HepG2 (cell line): Measurements from ENCODE around the gene NAT14. TPM values are rescaled to one million over a fixed set of nuclear protein-coding genes. Genes with fewer than 3 reads are reported as not detected.

Experiments
- ATF7 ChIP-seq, 2 experiments: fragments of 450-650 bp in 1 of 2; sonication (generic) in 1 of 2; formaldehyde crosslinking in 1 of 2; IDR thresholded peaks; 2 replicates each; pipeline versions ENCODE4 v1.4.0 to v1.6.1; 2016 to 2020; ENCODE audit warnings: antibody characterized with exemption in 1 of 2, mild to moderate bottlenecking in 1 of 2, missing genetic modification reagents in 1 of 2
- BCLAF1 ChIP-seq: fragments of 450-650 bp; IDR thresholded peaks from 2 replicates; pipeline ENCODE4 v1.6.1; 2017; ENCODE audit warnings: mild to moderate bottlenecking
- BRD4 ChIP-seq: sonication (generic); formaldehyde crosslinking; IDR thresholded peaks from 2 replicates; pipeline ENCODE4 v1.4.0; 2020; ENCODE audit warnings: missing genetic modification reagents
- DMAP1 ChIP-seq: IDR thresholded peaks from 2 replicates; pipeline ENCODE4 v1.6.1; 2016
- KDM1A ChIP-seq: IDR thresholded peaks from 2 replicates; pipeline ENCODE4 v1.6.1; 2016; ENCODE audit warnings: missing compliant biosample characterization
- PHF21A ChIP-seq: sonication (generic); formaldehyde crosslinking; IDR thresholded peaks from 2 replicates; pipeline ENCODE4 v1.5.0; 2020; ENCODE audit warnings: mild to moderate bottlenecking, missing genetic modification reagents
- SPEN ChIP-seq: sonication (generic); formaldehyde crosslinking; IDR thresholded peaks from 2 replicates; pipeline ENCODE4 v1.5.1; 2020; ENCODE audit warnings: low read depth, mild to moderate bottlenecking, missing genetic modification reagents
- ZFP36L2 ChIP-seq: sonication (generic); formaldehyde crosslinking; IDR thresholded peaks from 2 replicates; pipeline ENCODE4 v1.4.0; 2020; ENCODE audit warnings: missing genetic modification reagents
- ZNF296 ChIP-seq: sonication (generic); formaldehyde crosslinking; conservative IDR thresholded peaks from 2 replicates; pipeline ENCODE4 v1.5.0; 2020; ENCODE audit warnings: mild to moderate bottlenecking, missing genetic modification reagents
- ZNF512B ChIP-seq: sonication (generic); formaldehyde crosslinking; IDR thresholded peaks from 2 replicates; pipeline ENCODE4 v1.5.1; 2020; ENCODE audit warnings: missing genetic modification reagents, mild to moderate bottlenecking, borderline replicate concordance
- ZNF569 ChIP-seq: sonication (generic); formaldehyde crosslinking; IDR thresholded peaks from 2 replicates; pipeline ENCODE4 v1.5.0; 2020; ENCODE audit warnings: mild to moderate bottlenecking, missing genetic modification reagents, moderate library complexity, borderline replicate concordance
- ZNF724P ChIP-seq: sonication (generic); formaldehyde crosslinking; IDR thresholded peaks from 2 replicates; pipeline ENCODE4 v1.8.0; 2022; ENCODE audit warnings: missing genetic modification reagents, borderline replicate concordance
- ZNF784 ChIP-seq: sonication (generic); formaldehyde crosslinking; IDR thresholded peaks from 2 replicates; pipeline ENCODE4 v1.5.1; 2020; ENCODE audit warnings: missing genetic modification reagents, mild to moderate bottlenecking, borderline replicate concordance
- polyA plus RNA-seq, 8 experiments: library from polyadenylated mRNA; depleted of rRNA in 3 of 8; stranded (reverse) in 7 of 8; unstranded in 1 of 8; fragments of >200 nt; fragmentation: Illumina TruSeq in 4 of 8; extraction: Trizol in 4 of 8; gene quantifications; 2 replicates each; pipeline versions ENCODE4 v1.2.1 to v1.2.3, GENCODE V29; 2011 to 2016; ENCODE audit warnings: low read depth in 4 of 8, missing spikeins in 1 of 8, mixed read lengths in 1 of 8; ENCODE audit not compliant: insufficient read depth in 1 of 8
- total RNA-seq, 5 experiments: library from RNA; depleted of rRNA; stranded (reverse); fragments of >200 nt; fragmentation: Illumina TruSeq; extraction: Trizol; gene quantifications; 2 replicates each; pipeline ENCODE4 v1.2.3, GENCODE V29; 2016; ENCODE audit warnings: low read depth in 1 of 5
- TF ChIP-seq, protein P1 (sequence below): sonication (generic); formaldehyde crosslinking; IDR thresholded peaks from 2 replicates; pipeline ENCODE4 v1.4.0; 2020; ENCODE audit warnings: missing genetic modification reagents
- TF ChIP-seq, protein P2 (sequence below): sonication (generic); formaldehyde crosslinking; IDR thresholded peaks from 2 replicates; pipeline ENCODE4 v1.5.1; 2020; ENCODE audit warnings: missing genetic modification reagents, mild to moderate bottlenecking, borderline replicate concordance
- TF ChIP-seq, protein P3 (sequence below): sonication (generic); formaldehyde crosslinking; IDR thresholded peaks from 2 replicates; pipeline ENCODE4 v1.9.0; 2021; ENCODE audit warnings: missing genetic modification reagents, borderline replicate concordance

NAT14 gene
- total and polyA plus RNA-seq, 2 of the 13 experiments (the other 11 are each of a cell fraction or from before 2014, with no cell fraction given) = 20.7 to 22.3 TPM

- TF ChIP-seq ZNF512B (CRISPR knock-in tag) (no peak), KDM1A (CRISPR knock-in tag) (no peak), ZNF784 (CRISPR knock-in tag) (no peak), ZFP36L2 (no peak), ZNF724P (no peak), ATF7 (IDR thresholded peaks at IDR 0.05) (peak; percentile 28; the same call in 1 of the 2 replicates), ATF7 (CRISPR knock-in tag; IDR thresholded peaks at IDR 0.05) (no peak), ZNF569 (no peak), ZNF296 (CRISPR knock-in tag) (0 out of 2 replicates have a peak, but pooled peaks have one; percentile 24), DMAP1 (CRISPR knock-in tag) (0 out of 2 replicates have a peak, but pooled peaks have one; percentile 21), BCLAF1 (no peak), PHF21A (no peak), BRD4 (CRISPR knock-in tag) (no peak), SPEN (CRISPR knock-in tag) (peak; percentile 34; the same call in 1 of the 2 replicates)
- TF ChIP-seq, protein P1, sequence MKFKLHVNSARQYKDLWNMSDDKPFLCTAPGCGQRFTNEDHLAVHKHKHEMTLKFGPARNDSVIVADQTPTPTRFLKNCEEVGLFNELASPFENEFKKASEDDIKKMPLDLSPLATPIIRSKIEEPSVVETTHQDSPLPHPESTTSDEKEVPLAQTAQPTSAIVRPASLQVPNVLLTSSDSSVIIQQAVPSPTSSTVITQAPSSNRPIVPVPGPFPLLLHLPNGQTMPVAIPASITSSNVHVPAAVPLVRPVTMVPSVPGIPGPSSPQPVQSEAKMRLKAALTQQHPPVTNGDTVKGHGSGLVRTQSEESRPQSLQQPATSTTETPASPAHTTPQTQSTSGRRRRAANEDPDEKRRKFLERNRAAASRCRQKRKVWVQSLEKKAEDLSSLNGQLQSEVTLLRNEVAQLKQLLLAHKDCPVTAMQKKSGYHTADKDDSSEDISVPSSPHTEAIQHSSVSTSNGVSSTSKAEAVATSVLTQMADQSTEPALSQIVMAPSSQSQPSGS (CRISPR knock-in tag) = no peak
- TF ChIP-seq, protein P2, sequence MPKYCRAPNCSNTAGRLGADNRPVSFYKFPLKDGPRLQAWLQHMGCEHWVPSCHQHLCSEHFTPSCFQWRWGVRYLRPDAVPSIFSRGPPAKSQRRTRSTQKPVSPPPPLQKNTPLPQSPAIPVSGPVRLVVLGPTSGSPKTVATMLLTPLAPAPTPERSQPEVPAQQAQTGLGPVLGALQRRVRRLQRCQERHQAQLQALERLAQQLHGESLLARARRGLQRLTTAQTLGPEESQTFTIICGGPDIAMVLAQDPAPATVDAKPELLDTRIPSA = no peak
- TF ChIP-seq, protein P3, sequence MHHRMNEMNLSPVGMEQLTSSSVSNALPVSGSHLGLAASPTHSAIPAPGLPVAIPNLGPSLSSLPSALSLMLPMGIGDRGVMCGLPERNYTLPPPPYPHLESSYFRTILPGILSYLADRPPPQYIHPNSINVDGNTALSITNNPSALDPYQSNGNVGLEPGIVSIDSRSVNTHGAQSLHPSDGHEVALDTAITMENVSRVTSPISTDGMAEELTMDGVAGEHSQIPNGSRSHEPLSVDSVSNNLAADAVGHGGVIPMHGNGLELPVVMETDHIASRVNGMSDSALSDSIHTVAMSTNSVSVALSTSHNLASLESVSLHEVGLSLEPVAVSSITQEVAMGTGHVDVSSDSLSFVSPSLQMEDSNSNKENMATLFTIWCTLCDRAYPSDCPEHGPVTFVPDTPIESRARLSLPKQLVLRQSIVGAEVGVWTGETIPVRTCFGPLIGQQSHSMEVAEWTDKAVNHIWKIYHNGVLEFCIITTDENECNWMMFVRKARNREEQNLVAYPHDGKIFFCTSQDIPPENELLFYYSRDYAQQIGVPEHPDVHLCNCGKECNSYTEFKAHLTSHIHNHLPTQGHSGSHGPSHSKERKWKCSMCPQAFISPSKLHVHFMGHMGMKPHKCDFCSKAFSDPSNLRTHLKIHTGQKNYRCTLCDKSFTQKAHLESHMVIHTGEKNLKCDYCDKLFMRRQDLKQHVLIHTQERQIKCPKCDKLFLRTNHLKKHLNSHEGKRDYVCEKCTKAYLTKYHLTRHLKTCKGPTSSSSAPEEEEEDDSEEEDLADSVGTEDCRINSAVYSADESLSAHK (CRISPR knock-in tag) = no peak
These were observed 18.7 kb downstream of the NAT14 start (continued) for GRCh38 chr19:55503502-55504251.
